Measurements from ENCODE around the gene SDK1.

SDK1 gene

GRCh38 chr7:4170997-4171786 lies 870.1 kb downstream of the SDK1 start:
- no peaks in the 10 kb centered on the region for H3K9me3 ChIP-seq (ENCODE audit: severe bottlenecking)
- no peak for TF ChIP-seq CTCF (IDR thresholded peaks at IDR 0.05; ENCODE audit: low read depth, low read length)

GRCh38 chr7:4172883-4173282 lies 871.8 kb downstream of the SDK1 start:
- no peaks in the 10 kb centered on the region for H3K27me3 ChIP-seq (ENCODE audit: insufficient read depth, low read depth, severe bottlenecking)
- TF ChIP-seq CTCF (IDR thresholded peaks at IDR 0.05; ENCODE audit: low read depth, low read length) = no peak
- H3K27ac ChIP-seq = no peak overlapping the region
- no peak for DNase-seq
- H3K9me3 ChIP-seq (ENCODE audit: severe bottlenecking) = no peaks in the 10 kb centered on the region
- no peak overlapping the region for H3K4me3 ChIP-seq (ENCODE audit: low read depth, low read length)
- no peaks in the 10 kb centered on the region for H3K36me3 ChIP-seq

More at GRCh38 chr7:4170997-4171786, 870.1 kb downstream of the SDK1 start:
- Histone ChIP-seq H3K27me3 (ENCODE audit: insufficient read depth, low read depth, severe bottlenecking) (no peaks in the 10 kb centered on the region), H3K27ac (no peak overlapping the region), H3K36me3 (no peaks in the 10 kb centered on the region), H3K4me3 (ENCODE audit: low read depth, low read length) (no peak overlapping the region)
- DNase-seq = no peak

GRCh38 chr7:4173615-4174014 lies 872.6 kb downstream of the SDK1 start:
- no peak overlapping the region for H3K4me3 ChIP-seq (ENCODE audit: low read depth, low read length)
- no peaks in the 10 kb centered on the region for H3K27me3 ChIP-seq (ENCODE audit: insufficient read depth, low read depth, severe bottlenecking)
- no peak overlapping the region for H3K27ac ChIP-seq
- no peak for TF ChIP-seq CTCF (IDR thresholded peaks at IDR 0.05; ENCODE audit: low read depth, low read length)
- no peak for DNase-seq
- H3K9me3 ChIP-seq (ENCODE audit: severe bottlenecking) = no peaks in the 10 kb centered on the region
- H3K36me3 ChIP-seq = no peaks in the 10 kb centered on the region

GRCh38 chr7:4174016-4174415 lies 873.0 kb downstream of the SDK1 start:
- Histone ChIP-seq H3K9me3 (ENCODE audit: severe bottlenecking) (no peaks in the 10 kb centered on the region), H3K27me3 (ENCODE audit: insufficient read depth, low read depth, severe bottlenecking) (no peaks in the 10 kb centered on the region), H3K36me3 (no peaks in the 10 kb centered on the region), H3K4me3 (ENCODE audit: low read depth, low read length) (no peak overlapping the region), H3K27ac (no peak overlapping the region)
- TF ChIP-seq CTCF (IDR thresholded peaks at IDR 0.05; ENCODE audit: low read depth, low read length) = no peak
- no peak for DNase-seq

GRCh38 chr7:4174451-4174850 lies 873.4 kb downstream of the SDK1 start:
- Histone ChIP-seq H3K36me3 (no peaks in the 10 kb centered on the region), H3K27ac (no peak overlapping the region), H3K9me3 (ENCODE audit: severe bottlenecking) (no peaks in the 10 kb centered on the region), H3K4me3 (ENCODE audit: low read depth, low read length) (no peak overlapping the region), H3K27me3 (ENCODE audit: insufficient read depth, low read depth, severe bottlenecking) (no peaks in the 10 kb centered on the region)
- no peak for DNase-seq
- TF ChIP-seq CTCF (IDR thresholded peaks at IDR 0.05; ENCODE audit: low read depth, low read length) = no peak

- H3K4me3 ChIP-seq (ENCODE audit: low read depth, low read length) = no peak overlapping the region
- no peak for DNase-seq
- TF ChIP-seq CTCF (IDR thresholded peaks at IDR 0.05; ENCODE audit: low read depth, low read length) = no peak
- no peaks in the 10 kb centered on the region for H3K36me3 ChIP-seq
- no peak overlapping the region for H3K27ac ChIP-seq
- H3K9me3 ChIP-seq (ENCODE audit: severe bottlenecking) = no peaks in the 10 kb centered on the region
- H3K27me3 ChIP-seq (ENCODE audit: insufficient read depth, low read depth, severe bottlenecking) = no peaks in the 10 kb centered on the region
Measured at GRCh38 chr7:4174884-4175283, 873.8 kb downstream of the SDK1 start.
